NOMO-1 (cell line): ENCODE data around the gene CFAP251.
A peak's percentile ranks its signal among the peaks of the same experiment; 100 is the strongest.
"Not testable (repeated sequence)": the region's sequence is repeated elsewhere in the genome, so short reads cannot be mapped to it uniquely, and the experiment has no call there.

Experiments used
- DNase-seq, 2 experiments: peaks; one replicate each; lab custom pipeline; 2025; ENCODE audit not compliant: unreplicated experiment in 2 of 2; lab: John Stamatoyannopoulos, UW

Gene CFAP251

GRCh38 chr12:122024132-122024785, 105.9 kb downstream of the CFAP251 start:
- DNase-seq: no peak

DNA sequence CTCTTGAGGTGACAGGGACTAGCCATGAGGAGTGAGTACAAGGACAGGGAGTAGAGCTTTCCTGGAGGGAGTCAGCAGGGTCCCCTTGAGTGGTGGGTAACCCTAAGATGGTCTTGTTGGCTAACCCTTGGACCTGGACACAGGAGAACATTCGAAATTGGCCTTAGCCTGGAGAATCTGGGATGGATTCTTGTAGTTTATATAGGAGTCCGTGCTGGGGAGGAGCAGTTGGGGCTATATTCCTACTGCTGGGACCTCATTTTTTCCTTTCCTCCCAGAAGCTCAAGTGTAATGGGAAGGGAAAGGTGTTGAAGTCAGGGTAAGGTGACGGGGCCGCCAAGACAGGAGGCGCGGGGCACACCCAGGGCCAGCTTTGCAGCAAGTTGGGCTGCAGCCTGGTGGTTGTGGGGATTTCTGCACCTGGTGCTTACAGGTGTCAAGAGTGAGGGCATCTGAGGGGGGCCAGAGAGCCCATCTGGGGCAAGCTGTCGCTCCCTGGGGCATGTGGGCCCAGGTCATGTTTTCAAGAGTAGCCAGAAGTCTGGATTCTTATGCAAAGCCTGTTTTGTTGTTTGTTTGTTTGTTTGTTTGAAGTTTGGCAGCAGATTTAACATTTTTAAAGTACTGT, 108.4 kb downstream of the CFAP251 start:
- no peak for DNase-seq

- no peak for DNase-seq
Observed at GRCh38 chr12:122028165-122028904, 109.9 kb downstream of the CFAP251 start.

DNA sequence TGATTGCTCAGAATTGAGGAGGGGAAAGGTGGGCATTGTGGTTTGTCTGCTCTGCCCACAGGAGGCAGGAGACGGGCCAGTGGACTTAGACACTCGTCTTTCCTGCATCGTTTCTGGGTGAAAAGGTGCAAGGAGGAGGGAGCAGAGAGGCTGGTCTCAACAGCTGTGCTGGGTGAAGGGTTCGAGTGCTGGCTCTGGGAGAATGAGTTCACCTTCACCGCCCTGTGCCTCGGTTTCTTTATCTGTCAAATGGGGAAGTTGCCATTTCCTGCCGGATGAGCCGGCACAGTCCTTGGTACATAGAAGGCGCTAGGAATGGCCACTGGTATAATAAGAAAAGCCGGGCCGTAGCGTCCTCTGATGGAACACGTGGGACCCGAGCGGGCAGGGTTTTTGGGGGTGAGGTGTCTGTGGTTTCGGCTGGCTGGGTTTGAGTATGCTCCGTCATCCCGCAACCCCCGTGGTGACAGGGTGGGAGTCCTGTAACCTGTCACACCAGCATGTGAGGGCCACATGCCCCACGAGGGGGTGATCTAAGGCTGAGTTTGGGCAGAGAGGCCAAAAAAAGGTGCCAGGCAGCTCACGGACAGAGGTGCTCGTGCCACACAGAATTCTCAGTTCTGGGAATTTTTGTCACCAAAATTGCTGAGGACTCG, 110.6 kb downstream of the CFAP251 start:
- DNase-seq: no peak

DNA sequence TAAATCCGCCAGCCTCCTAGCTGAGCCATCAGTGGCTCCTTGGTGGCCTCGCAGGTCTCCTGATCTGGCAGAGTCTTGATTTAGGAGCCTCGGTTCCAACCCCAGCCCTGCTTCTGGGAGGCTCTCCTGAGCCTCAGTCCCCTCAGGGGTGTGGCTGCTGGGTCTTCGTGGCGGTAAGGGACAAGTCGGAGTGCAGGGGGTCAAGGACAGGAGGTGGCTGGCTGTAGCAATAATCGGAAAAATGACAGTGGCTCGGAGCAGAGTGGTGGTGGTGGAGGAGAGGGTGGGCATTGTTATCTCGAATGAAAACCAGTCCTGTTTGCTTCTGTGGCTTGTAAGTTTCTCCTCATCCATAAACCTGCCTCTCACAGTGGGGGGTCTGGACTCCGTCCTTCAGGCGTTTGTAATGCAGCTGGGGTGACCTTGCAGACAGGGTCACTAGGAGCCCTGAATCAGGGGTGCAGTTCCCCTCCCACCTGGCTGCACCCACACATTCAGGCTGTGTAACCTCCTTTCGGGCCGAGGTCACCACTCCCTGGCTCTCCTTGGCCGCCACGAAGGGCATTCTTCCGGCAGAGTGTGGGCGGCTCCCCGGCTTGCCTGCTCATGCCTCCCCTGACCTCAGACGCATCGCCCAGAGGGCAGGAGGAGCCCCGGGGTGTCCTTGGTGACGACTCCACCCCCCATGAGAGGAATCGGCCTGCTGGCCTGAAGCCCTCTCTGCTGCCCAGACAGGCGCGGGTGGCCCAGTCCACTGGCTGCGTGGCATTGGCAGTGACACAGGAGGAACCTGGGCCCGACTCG, 111.4 kb downstream of the CFAP251 start:
- no peak for DNase-seq

DNA sequence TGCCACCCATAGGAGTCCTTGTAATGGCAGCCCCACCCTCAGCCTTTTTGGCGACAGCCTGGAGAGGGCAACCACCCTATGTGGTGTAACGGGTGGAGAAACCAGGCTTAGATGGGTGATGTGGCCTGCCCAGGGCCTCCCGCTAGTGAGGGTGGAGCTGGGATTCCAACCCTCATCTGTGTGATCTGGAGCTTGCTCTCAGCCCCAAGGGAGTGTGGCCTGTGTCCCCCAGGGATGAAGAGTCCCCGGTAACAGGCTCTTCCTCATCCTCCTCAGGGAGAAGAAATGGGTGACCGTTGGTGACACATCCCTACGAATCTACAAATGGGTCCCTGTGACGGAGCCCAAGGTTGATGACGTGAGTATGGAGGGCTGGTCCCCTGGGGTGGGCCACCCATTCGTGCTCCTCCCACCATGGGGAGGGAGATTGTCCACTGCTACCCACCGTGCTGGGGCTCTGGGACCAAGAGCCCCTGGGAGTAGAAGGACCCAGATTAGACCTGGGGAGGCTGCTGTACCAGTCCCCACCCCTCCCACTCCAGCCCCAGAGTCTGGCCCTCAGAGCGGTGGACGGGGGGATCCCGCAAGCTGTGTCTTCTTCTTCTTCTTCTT, 112.1 kb downstream of the CFAP251 start:
- no peak for DNase-seq

DNA sequence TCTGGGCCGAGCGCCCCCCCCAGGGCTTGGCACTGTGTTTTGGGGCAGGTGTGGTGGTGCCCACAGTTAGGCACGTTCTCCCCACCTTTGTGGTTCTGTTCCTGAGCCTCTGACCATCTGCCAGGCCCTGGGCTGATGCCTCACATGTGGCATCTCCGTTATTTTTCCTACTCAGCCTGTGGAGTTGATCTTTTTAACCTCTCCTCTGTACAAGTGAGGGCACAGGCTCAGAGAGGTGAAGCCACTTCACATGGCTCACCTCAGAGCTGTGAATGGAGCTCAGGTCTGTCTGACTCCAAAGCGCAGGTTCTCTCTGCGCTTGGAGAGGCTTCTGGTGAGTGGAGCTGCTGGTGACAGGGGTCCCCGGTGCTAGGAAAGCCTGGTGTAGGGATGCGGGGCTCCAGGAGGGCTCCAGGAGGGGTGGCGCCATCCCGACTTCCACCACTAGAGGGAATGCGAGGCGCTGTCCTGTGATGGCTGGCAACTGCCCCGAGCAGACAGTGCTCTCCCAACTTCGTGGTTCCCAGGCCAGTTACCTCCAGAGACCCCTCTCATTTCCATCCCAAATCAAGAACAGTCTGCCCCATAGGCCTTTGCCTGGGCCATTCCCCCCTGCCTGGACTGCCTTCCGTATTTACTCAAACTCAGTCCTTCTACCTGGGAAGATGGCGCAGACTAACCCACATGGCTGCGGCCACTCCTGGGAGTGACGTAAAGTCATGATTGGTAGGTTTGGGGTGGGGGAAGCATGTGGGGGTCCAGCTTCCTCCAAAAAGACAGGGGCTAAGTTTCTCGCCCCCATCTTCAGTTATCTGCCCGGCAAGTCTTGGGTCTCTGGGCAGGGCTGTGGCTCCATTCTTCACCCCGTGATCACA, 113.2 kb downstream of the CFAP251 start:
- no peak for DNase-seq

DNA sequence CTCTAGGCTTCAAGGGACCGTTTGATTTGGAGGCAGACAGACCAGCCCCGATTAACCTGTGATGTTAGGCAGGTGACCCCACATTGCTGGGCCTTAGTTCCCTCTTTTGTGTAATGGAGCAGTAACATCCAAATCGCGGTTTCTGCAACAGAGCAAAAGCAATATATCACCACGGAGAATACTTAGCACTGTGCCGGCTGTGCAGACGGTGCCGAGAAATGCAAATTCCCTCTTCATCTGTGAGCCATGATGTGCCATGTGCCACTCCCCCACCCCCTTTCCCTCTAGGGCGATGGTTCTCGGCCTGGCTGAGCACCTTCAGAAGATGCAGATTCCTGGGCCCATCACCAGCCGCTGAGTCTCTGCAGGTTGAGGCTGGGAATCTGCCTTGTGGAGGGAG, 114.2 kb downstream of the CFAP251 start:
- DNase-seq: peak in 1 of 2 experiments; percentile 12

DNA sequence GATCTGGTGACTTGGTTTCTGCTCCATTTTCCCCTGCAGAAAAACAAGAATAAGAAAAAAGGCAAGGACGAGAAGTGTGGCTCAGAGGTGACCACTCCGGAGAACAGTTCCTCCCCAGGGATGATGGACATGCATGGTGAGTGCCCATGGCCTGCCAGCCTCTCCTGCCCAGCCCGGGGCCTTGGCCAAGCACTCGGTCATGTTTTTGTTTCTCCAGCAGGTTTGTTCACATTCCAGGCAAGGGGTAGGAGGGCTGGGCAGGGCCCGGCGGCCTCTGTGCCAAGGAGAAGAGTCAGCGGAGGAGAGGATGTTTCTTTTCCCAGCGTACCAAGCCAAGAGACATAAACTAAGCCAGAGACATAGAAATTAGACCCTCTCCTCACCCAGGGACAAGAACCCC, 116.9 kb downstream of the CFAP251 start:
- no peak for DNase-seq

GRCh38 chr12:122036153-122036552, 117.8 kb downstream of the CFAP251 start:
- no peak for DNase-seq

DNA sequence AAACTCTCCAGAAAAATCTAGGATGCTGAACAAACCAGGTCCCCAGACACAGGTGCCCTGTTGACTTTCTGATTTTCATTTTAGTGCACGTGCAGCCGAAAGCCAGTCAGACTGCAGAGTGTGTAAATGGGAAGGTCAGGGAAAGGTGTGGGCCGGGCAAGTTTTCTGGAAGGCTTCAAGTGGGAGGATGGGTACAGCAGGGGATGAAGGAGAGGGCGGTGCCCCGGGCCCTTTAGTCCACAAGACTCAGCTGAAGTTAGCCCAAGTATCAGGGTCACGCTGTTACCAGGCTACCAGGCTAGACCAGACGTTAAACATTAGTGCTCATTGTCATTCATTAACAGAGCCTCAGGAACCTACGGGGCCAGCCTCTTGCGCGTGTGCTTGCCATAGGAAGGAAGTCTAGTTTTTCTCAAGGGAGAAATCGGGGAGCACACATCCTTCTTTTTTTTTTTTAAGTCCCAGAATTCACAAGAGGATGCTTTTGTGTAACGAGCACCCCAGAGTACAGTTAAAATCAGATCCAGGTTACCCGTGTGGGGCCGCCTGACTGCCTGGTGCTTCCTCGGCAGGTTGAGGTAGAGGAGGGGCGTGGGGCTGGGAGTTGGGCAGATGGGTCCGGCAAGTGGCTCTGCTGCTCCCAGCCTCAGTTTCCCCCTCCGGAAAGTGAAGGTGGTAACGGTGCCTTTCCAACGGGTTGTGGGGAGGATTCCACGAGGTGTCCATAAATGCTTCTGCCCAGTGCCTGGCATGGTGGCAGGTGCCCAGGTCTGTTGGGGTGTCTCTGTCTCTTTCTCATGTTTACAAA, 122.4 kb downstream of the CFAP251 start:
- no peak for DNase-seq

- not testable (repeated sequence) for DNase-seq
Observed at GRCh38 chr12:122041458-122041857, 123.1 kb downstream of the CFAP251 start.

DNA sequence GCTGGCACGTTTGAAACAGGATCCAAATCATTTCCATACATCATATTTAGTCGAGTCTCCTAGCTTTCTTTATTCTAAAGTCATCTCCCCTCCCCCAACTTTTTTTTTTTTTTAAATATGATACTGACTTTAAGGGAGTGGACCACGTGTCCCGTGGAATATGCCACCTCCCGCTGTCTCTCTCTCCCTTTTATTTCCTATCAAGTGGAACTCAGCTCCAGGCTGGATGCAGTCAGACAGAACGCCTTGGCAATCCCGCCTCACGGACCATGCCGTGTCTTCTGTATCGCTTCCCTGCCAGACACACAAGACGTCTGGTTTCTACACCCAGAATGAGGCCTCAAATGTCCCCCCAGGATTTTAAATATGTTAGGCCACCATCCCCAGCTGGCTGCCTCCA, 124.5 kb downstream of the CFAP251 start:
- no peak for DNase-seq

GRCh38 chr12:122043476-122043875, 125.1 kb downstream of the CFAP251 start:
- DNase-seq: no peak

- no peak for DNase-seq
Observed at GRCh38 chr12:122045262-122045661, 126.9 kb downstream of the CFAP251 start.

GRCh38 chr12:122046145-122046544, 127.8 kb downstream of the CFAP251 start:
- DNase-seq: no peak

GRCh38 chr12:122048151-122048550, 129.8 kb downstream of the CFAP251 start:
- DNase-seq: no peak

- DNase-seq: no peak
Observed at GRCh38 chr12:122049827-122050226, 131.4 kb downstream of the CFAP251 start.
